Keratinocyte (primary cell): ENCODE results near the gene MAN2B1.

Experiments used
- CTCF ChIP-seq, 3 experiments: IDR thresholded peaks in 1 of 3; conservative IDR thresholded peaks in 1 of 3; optimal IDR thresholded peaks in 1 of 3; 2 replicates in 2 of 3; 3 replicates in 1 of 3; pipeline versions ENCODE3 to v1.5.1; 2011; ENCODE audit warnings: low read length in 3 of 3, mild to moderate bottlenecking in 3 of 3, moderate library complexity in 2 of 3, control low read depth in 1 of 3, inconsistent platforms in 1 of 3; ENCODE audit not compliant: insufficient read depth in 2 of 3; ENCODE audit errors: extremely low read depth in 1 of 3
- EZH2 ChIP-seq: IDR thresholded peaks from one replicate; pipeline ENCODE4 v1.6.1; 2012; ENCODE audit warnings: inconsistent platforms, mild to moderate bottlenecking, low read length, moderate library complexity

DNA sequence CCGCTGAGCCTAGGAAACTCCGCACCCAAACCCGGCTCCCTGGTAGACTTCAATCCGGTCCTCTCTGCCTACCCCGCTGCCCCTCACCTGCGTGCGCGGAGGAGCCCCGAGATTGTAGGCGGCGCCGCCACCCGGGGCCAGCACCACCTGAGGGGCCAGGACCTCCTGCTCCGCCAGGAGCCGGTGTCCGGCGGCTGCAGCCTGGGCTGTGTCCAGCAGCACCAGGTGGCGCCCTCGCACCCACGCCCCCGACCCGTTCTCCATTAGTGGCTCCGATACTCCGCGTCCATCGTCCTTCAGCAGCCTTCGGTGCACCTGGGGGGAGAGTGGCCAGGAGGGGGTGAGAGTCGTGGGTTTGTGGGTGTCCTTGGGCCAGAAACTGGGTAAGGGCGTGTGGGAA is 18.5 kb downstream of the MAN2B1 start:
- peak in 1 of 3 experiments; percentile 46 for TF ChIP-seq CTCF (optimal IDR thresholded peaks at IDR 0.05 in 1 of 3, IDR thresholded peaks at IDR 0.05 in 1 of 3, conservative IDR thresholded peaks at IDR 0.05 in 1 of 3; ENCODE audit: extremely low read depth in 1 of 3, insufficient read depth in 2 of 3, low read length in 3 of 3)
- TF ChIP-seq EZH2: no peak
